Measurements from ENCODE around the gene RYR3.
"Not testable (repeated sequence)": the region's sequence is repeated elsewhere in the genome, so short reads cannot be mapped to it uniquely, and the experiment has no call there.

Gene RYR3

GRCh38 chr15:33516563-33516962 lies 205.8 kb downstream of the RYR3 start:
- no peak for DNase-seq (ENCODE audit: low spot score)

GRCh38 chr15:33517944-33518343 lies 207.2 kb downstream of the RYR3 start:
- no peak for DNase-seq (ENCODE audit: low spot score)

GRCh38 chr15:33518421-33518820 lies 207.7 kb downstream of the RYR3 start:
- no peak for DNase-seq (ENCODE audit: low spot score)

- no peak for DNase-seq (ENCODE audit: low spot score)
These were observed 213.5 kb downstream of the RYR3 start for GRCh38 chr15:33524274-33524673.

GRCh38 chr15:33526532-33526931 lies 215.8 kb downstream of the RYR3 start:
- DNase-seq (ENCODE audit: low spot score): no peak

- DNase-seq (ENCODE audit: low spot score): no peak
These were observed 222.4 kb downstream of the RYR3 start for GRCh38 chr15:33533197-33533596.

GRCh38 chr15:33534642-33535041 lies 223.9 kb downstream of the RYR3 start:
- DNase-seq (ENCODE audit: low spot score): no peak

GRCh38 chr15:33535135-33535534 lies 224.4 kb downstream of the RYR3 start:
- no peak for DNase-seq (ENCODE audit: low spot score)

GRCh38 chr15:33539825-33540573 lies 229.2 kb downstream of the RYR3 start:
- DNase-seq (ENCODE audit: low spot score): no peak

GRCh38 chr15:33543957-33544356 lies 233.2 kb downstream of the RYR3 start:
- DNase-seq (ENCODE audit: low spot score): no peak

GRCh38 chr15:33545866-33546265 lies 235.1 kb downstream of the RYR3 start:
- DNase-seq (ENCODE audit: low spot score): no peak

GRCh38 chr15:33547876-33548275 lies 237.1 kb downstream of the RYR3 start:
- peak; percentile 61 for DNase-seq (ENCODE audit: low spot score)

- no peak for DNase-seq (ENCODE audit: low spot score)
These were observed 241.1 kb downstream of the RYR3 start for GRCh38 chr15:33551860-33552259.

GRCh38 chr15:33553157-33553556 lies 242.4 kb downstream of the RYR3 start:
- no peak for DNase-seq (ENCODE audit: low spot score)

GRCh38 chr15:33559207-33559890 lies 248.6 kb downstream of the RYR3 start:
- DNase-seq (ENCODE audit: low spot score): peak; percentile 59

GRCh38 chr15:33561407-33561806 lies 250.6 kb downstream of the RYR3 start:
- no peak for DNase-seq (ENCODE audit: low spot score)

GRCh38 chr15:33561967-33562366 lies 251.2 kb downstream of the RYR3 start:
- DNase-seq (ENCODE audit: low spot score): no peak

- DNase-seq (ENCODE audit: low spot score): peak; percentile 23
These were observed 254.3 kb downstream of the RYR3 start for GRCh38 chr15:33565094-33565493.

- no peak for DNase-seq (ENCODE audit: low spot score)
These were observed 256.9 kb downstream of the RYR3 start for GRCh38 chr15:33567652-33568051.

- DNase-seq (ENCODE audit: low spot score): no peak
These were observed 258.3 kb downstream of the RYR3 start for GRCh38 chr15:33569036-33569435.

- DNase-seq (ENCODE audit: low spot score): not testable (repeated sequence)
These were observed 267.1 kb downstream of the RYR3 start for GRCh38 chr15:33577911-33578310.

GRCh38 chr15:33580526-33580925 lies 269.8 kb downstream of the RYR3 start:
- DNase-seq (ENCODE audit: low spot score): peak; percentile 42

- peak; percentile 79 for DNase-seq (ENCODE audit: low spot score)
These were observed 270.3 kb downstream of the RYR3 start for GRCh38 chr15:33581032-33581431.

- DNase-seq (ENCODE audit: low spot score): peak; percentile 77
These were observed 274.0 kb downstream of the RYR3 start for GRCh38 chr15:33584797-33585196.

All from kidney tubule cell (primary cell).